ENCODE measurements around the gene YJU2. TPM values are rescaled to one million over a fixed set of nuclear protein-coding genes. Genes with fewer than 3 reads are reported as not detected.
"Not testable (repeated sequence)": the region's sequence is repeated elsewhere in the genome, so short reads cannot be mapped to it uniquely, and the experiment has no call there.

Gene YJU2
- total and polyA plus RNA-seq, 4 donors = 6.5 to 12.7 (median 10.3) TPM

DNA sequence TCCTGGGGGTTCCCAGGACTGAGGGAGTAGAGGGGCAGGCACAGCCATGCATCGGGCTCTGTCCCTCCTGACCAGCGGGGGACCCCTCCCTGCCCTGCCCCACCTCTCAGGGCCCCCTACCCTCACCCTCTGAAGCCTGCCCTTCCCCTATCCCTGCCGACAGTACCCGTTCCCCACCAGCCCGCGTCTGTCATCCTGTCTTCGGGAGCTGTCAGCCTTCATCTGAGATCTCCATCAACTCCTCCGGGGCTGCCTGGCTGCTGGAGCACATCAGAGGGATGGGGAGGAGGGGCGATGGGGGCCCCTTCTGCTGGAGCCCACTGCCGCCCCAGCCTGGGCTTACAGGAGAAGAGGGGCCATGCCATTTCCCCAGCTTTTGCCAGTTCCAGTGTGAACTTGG, 26.0 kb downstream of the YJU2 start (continued):
- TF ChIP-seq, protein P1, sequence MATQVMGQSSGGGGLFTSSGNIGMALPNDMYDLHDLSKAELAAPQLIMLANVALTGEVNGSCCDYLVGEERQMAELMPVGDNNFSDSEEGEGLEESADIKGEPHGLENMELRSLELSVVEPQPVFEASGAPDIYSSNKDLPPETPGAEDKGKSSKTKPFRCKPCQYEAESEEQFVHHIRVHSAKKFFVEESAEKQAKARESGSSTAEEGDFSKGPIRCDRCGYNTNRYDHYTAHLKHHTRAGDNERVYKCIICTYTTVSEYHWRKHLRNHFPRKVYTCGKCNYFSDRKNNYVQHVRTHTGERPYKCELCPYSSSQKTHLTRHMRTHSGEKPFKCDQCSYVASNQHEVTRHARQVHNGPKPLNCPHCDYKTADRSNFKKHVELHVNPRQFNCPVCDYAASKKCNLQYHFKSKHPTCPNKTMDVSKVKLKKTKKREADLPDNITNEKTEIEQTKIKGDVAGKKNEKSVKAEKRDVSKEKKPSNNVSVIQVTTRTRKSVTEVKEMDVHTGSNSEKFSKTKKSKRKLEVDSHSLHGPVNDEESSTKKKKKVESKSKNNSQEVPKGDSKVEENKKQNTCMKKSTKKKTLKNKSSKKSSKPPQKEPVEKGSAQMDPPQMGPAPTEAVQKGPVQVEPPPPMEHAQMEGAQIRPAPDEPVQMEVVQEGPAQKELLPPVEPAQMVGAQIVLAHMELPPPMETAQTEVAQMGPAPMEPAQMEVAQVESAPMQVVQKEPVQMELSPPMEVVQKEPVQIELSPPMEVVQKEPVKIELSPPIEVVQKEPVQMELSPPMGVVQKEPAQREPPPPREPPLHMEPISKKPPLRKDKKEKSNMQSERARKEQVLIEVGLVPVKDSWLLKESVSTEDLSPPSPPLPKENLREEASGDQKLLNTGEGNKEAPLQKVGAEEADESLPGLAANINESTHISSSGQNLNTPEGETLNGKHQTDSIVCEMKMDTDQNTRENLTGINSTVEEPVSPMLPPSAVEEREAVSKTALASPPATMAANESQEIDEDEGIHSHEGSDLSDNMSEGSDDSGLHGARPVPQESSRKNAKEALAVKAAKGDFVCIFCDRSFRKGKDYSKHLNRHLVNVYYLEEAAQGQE (IDR thresholded peaks at IDR 0.05) = no peak
- TF ChIP-seq SP1 (IDR thresholded peaks at IDR 0.05) (no peak), HNF4G (IDR thresholded peaks at IDR 0.05) (no peak), RXRA (IDR thresholded peaks at IDR 0.05) (no peak)

DNA sequence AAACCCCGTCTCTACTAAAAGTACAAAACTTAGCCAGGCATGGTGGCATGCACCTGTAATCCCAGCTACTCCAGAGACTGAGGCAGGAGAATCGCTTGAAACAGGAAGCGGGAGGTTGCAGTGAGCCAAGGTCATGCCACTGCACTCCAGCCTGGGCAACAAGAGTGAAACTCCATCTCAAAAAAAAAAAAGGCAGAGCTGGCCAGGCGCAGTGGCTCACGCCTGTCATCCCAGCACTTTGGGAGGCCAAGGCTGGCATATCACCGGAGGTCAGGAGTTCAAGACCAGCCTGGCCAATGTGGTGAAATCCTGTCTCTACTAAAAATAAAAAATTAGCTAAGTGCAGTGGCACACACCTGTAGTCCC, 27.4 kb downstream of the YJU2 start:
- DNase-seq (ENCODE audit: low spot score); H3K36me3 ChIP-seq (ENCODE audit: control insufficient read depth in 4 of 4, insufficient read depth in 3 of 4, low read depth in 1 of 4, low read length in 3 of 4); H3K27me3 ChIP-seq (ENCODE audit: control insufficient read depth in 4 of 4, insufficient read depth in 4 of 4, low read length in 3 of 4); H3K4me1 ChIP-seq (ENCODE audit: control insufficient read depth in 4 of 4, insufficient read depth in 4 of 4, low read length in 3 of 4); H3K9ac ChIP-seq (ENCODE audit: low read depth in 1 of 2, low read length in 2 of 2); H3K9me3 ChIP-seq (ENCODE audit: control insufficient read depth in 4 of 4, low read length in 3 of 4); H3K27ac ChIP-seq (ENCODE audit: low read depth in 1 of 2, low read length in 2 of 2); H3K4me3 ChIP-seq (ENCODE audit: low read depth in 1 of 3, low read length in 3 of 3): not testable (repeated sequence)
- TF ChIP-seq RXRA (IDR thresholded peaks at IDR 0.05) (peak; percentile 28 to 37), RAD21 (IDR thresholded peaks at IDR 0.05) (peak in 1 of 2 donors; percentile 10), HNF4A (conservative IDR thresholded peaks at IDR 0.05) (peak; percentile 27 to 41)
- WGBS = 35% methylated on average over 6 of the region's 6 CpGs

DNA sequence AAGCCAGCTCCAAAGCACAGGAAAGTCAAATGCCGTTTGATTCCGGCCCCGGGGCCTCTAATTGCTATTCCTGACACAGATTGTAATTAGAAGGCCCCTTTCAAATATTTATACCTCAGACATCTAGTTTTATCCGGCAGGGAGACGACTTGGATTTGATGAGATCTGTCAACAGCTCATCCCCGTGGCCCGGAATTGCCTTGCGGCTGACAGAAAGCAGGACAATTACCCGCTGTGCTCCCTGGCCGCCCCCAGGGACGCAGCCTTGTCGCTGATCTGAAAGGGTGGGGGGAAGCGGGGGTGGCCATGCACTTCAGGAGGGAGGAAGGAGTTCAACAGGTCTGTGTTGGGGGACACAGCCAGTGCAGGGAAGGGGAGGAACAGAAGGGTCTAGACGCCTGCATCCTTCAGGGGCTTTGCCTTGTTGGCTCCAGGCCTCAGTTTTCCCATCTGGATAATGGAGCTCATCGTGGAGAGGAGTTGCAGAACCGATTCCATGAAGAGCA, 30.4 kb downstream of the YJU2 start:
- DNase-seq (ENCODE audit: low spot score) = no peak
- Histone ChIP-seq H3K9me3 (ENCODE audit: control insufficient read depth in 4 of 4, low read length in 3 of 4) (no peaks in the 10 kb centered on the region), H3K4me1 (ENCODE audit: control insufficient read depth in 4 of 4, insufficient read depth in 4 of 4, low read length in 3 of 4) (peaks cover 7 to 14% (median 9%) of the 10 kb centered on the region in 4 donors), H3K27me3 (ENCODE audit: control insufficient read depth in 4 of 4, insufficient read depth in 4 of 4, low read length in 3 of 4) (no peaks in the 10 kb centered on the region), H3K9ac (ENCODE audit: low read depth in 1 of 2, low read length in 2 of 2) (no peak overlapping the region), H3K4me3 (ENCODE audit: low read depth in 1 of 3, low read length in 3 of 3) (no peak overlapping the region), H3K36me3 (ENCODE audit: control insufficient read depth in 4 of 4, insufficient read depth in 3 of 4, low read depth in 1 of 4, low read length in 3 of 4) (no peaks in the 10 kb centered on the region), H3K27ac (ENCODE audit: low read depth in 1 of 2, low read length in 2 of 2) (no peak overlapping the region)
- no peak for TF ChIP-seq YY1 (IDR thresholded peaks at IDR 0.05)
- TF ChIP-seq, protein P2, sequence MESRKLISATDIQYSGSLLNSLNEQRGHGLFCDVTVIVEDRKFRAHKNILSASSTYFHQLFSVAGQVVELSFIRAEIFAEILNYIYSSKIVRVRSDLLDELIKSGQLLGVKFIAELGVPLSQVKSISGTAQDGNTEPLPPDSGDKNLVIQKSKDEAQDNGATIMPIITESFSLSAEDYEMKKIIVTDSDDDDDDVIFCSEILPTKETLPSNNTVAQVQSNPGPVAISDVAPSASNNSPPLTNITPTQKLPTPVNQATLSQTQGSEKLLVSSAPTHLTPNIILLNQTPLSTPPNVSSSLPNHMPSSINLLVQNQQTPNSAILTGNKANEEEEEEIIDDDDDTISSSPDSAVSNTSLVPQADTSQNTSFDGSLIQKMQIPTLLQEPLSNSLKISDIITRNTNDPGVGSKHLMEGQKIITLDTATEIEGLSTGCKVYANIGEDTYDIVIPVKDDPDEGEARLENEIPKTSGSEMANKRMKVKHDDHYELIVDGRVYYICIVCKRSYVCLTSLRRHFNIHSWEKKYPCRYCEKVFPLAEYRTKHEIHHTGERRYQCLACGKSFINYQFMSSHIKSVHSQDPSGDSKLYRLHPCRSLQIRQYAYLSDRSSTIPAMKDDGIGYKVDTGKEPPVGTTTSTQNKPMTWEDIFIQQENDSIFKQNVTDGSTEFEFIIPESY (IDR thresholded peaks at IDR 0.05) = no peak
- no peak for TF ChIP-seq HNF4G (IDR thresholded peaks at IDR 0.05)
- TF ChIP-seq, protein P3, sequence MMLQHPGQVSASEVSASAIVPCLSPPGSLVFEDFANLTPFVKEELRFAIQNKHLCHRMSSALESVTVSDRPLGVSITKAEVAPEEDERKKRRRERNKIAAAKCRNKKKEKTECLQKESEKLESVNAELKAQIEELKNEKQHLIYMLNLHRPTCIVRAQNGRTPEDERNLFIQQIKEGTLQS (IDR thresholded peaks at IDR 0.05) = no peak
- no peak for TF ChIP-seq JUND (IDR thresholded peaks at IDR 0.05)
- TF ChIP-seq EGR1 (IDR thresholded peaks at IDR 0.05; ENCODE audit: low read depth in 2 of 2) = no peak
- no peak for TF ChIP-seq FOXA1 (IDR thresholded peaks at IDR 0.05)
- TF ChIP-seq, protein P4, sequence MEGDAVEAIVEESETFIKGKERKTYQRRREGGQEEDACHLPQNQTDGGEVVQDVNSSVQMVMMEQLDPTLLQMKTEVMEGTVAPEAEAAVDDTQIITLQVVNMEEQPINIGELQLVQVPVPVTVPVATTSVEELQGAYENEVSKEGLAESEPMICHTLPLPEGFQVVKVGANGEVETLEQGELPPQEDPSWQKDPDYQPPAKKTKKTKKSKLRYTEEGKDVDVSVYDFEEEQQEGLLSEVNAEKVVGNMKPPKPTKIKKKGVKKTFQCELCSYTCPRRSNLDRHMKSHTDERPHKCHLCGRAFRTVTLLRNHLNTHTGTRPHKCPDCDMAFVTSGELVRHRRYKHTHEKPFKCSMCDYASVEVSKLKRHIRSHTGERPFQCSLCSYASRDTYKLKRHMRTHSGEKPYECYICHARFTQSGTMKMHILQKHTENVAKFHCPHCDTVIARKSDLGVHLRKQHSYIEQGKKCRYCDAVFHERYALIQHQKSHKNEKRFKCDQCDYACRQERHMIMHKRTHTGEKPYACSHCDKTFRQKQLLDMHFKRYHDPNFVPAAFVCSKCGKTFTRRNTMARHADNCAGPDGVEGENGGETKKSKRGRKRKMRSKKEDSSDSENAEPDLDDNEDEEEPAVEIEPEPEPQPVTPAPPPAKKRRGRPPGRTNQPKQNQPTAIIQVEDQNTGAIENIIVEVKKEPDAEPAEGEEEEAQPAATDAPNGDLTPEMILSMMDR (IDR thresholded peaks at IDR 0.05; ENCODE audit: low read depth, low read length, missing input control) = no peak
- TF ChIP-seq, protein P5, sequence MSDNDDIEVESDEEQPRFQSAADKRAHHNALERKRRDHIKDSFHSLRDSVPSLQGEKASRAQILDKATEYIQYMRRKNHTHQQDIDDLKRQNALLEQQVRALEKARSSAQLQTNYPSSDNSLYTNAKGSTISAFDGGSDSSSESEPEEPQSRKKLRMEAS (IDR thresholded peaks at IDR 0.05) = no peak
- TF ChIP-seq FOXA2 (IDR thresholded peaks at IDR 0.05) = no peak
- TF ChIP-seq NR2F2 (IDR thresholded peaks at IDR 0.05) = no peak
- no peak for TF ChIP-seq SP1 (IDR thresholded peaks at IDR 0.05)
- no peak for TF ChIP-seq RXRA (IDR thresholded peaks at IDR 0.05)
- TF ChIP-seq HNF4A (conservative IDR thresholded peaks at IDR 0.05) = no peak
- TF ChIP-seq TAF1 (conservative IDR thresholded peaks at IDR 0.05) = no peak
- 63% methylated on average over 16 of the region's 16 CpGs for WGBS

Data from liver (tissue), 9 donors.